ENCODE results near the gene ZSWIM4.
A peak's percentile ranks its signal among the peaks of the same experiment; 100 is the strongest.
"Not testable (repeated sequence)": the region's sequence is repeated elsewhere in the genome, so short reads cannot be mapped to it uniquely, and the experiment has no call there.

Gene ZSWIM4

GRCh38 chr19:13770013-13770635 is 25.1 kb upstream of the ZSWIM4 start:
- in situ Hi-C loops (cut with HindIII; ENCODE audit: low pct_ligation_motif_present, low sequenced_read_pairs) = no loop called here

GRCh38 chr19:13774217-13775191 is 20.7 kb upstream of the ZSWIM4 start, which contains the start of gene C19orf53:
Gene C19orf53 (plus strand): TSS chr19:13774456. CDS start chr19:13774478, 22 bp downstream.
- TF ChIP-seq, protein P1, sequence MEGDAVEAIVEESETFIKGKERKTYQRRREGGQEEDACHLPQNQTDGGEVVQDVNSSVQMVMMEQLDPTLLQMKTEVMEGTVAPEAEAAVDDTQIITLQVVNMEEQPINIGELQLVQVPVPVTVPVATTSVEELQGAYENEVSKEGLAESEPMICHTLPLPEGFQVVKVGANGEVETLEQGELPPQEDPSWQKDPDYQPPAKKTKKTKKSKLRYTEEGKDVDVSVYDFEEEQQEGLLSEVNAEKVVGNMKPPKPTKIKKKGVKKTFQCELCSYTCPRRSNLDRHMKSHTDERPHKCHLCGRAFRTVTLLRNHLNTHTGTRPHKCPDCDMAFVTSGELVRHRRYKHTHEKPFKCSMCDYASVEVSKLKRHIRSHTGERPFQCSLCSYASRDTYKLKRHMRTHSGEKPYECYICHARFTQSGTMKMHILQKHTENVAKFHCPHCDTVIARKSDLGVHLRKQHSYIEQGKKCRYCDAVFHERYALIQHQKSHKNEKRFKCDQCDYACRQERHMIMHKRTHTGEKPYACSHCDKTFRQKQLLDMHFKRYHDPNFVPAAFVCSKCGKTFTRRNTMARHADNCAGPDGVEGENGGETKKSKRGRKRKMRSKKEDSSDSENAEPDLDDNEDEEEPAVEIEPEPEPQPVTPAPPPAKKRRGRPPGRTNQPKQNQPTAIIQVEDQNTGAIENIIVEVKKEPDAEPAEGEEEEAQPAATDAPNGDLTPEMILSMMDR (IDR thresholded peaks at IDR 0.05; ENCODE audit: low read depth, low read length, missing control alignments) = no peak
- DNase-seq = peak; percentile 92
- H3K36me3 ChIP-seq (replicated peaks) = peaks cover 25% of the 10 kb centered on the region
- H3K27ac ChIP-seq = peak within 1 kb of the TSS; percentile 88
- in situ Hi-C loops (cut with HindIII; ENCODE audit: low pct_ligation_motif_present, low sequenced_read_pairs) = no loop called here
- H3K4me3 ChIP-seq (ENCODE audit: low read depth, low read length) = peak within 1 kb of the TSS; percentile 98
- H3K27me3 ChIP-seq (replicated peaks) = no peaks in the 10 kb centered on the region

More at GRCh38 chr19:13770013-13770635, 25.1 kb upstream of the ZSWIM4 start:
- TF ChIP-seq, protein P1 (IDR thresholded peaks at IDR 0.05; ENCODE audit: low read depth, low read length, missing control alignments) = no peak
- no peak overlapping the region for H3K4me3 ChIP-seq (ENCODE audit: low read depth, low read length)
- no peak overlapping the region for H3K27ac ChIP-seq
- peaks cover 14% of the 10 kb centered on the region for H3K36me3 ChIP-seq (replicated peaks)
- DNase-seq = no peak
- H3K27me3 ChIP-seq (replicated peaks) = no peaks in the 10 kb centered on the region

GRCh38 chr19:13778398-13778797 is 16.8 kb upstream of the ZSWIM4 start:
- no peak for DNase-seq
- peaks cover 23% of the 10 kb centered on the region for H3K36me3 ChIP-seq (replicated peaks)
- H3K27ac ChIP-seq = no peak overlapping the region
- no peaks in the 10 kb centered on the region for H3K27me3 ChIP-seq (replicated peaks)
- TF ChIP-seq, protein P1 (IDR thresholded peaks at IDR 0.05; ENCODE audit: low read depth, low read length, missing control alignments) = no peak
- no peak overlapping the region for H3K4me3 ChIP-seq (ENCODE audit: low read depth, low read length)
- in situ Hi-C loops (cut with HindIII; ENCODE audit: low pct_ligation_motif_present, low sequenced_read_pairs) = no loop called here

DNA sequence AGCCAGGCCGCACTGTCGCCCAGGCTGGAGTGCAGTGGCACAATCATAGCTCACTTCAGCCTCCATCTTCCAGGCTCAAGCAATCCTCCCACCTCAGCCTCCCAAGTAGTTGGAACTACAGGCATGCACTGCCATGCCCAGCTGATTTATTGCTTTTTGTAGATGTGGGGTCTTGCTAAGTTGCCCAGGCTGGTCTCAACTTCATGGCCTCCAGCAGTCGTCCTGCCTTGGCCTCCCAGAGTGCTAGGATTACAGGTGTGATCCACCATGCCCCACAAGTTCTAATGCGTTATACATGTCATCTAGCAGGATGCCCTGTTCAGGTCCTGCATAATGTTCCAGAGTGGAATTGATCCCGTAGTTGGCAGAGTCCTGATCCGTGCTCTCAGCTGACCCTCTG is 16.4 kb upstream of the ZSWIM4 start:
- peaks cover 23% of the 10 kb centered on the region for H3K36me3 ChIP-seq (replicated peaks)
- in situ Hi-C loops (cut with HindIII; ENCODE audit: low pct_ligation_motif_present, low sequenced_read_pairs) = no loop called here

DNA sequence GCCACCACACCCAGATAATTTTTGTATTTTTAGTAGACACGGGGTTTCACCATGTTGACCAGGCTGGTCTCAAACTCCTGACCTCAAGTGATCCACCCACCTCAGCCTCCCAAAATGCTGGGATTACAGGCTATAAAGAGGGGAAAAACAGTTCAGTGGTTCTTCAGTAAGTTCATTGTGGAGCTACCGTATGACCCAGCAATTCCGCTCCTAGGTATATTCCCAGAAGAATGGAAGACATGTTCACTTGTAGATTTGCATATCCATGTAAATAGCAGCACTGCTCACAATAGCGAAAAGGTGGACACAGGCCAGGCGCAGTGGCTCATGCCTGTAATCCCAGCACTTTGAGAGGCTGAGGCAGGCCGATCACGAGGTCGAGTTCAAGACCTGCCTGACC is 15.4 kb upstream of the ZSWIM4 start:
- H3K27ac ChIP-seq; in situ Hi-C loops (cut with HindIII; ENCODE audit: low pct_ligation_motif_present, low sequenced_read_pairs); DNase-seq; H3K4me3 ChIP-seq (ENCODE audit: low read depth, low read length); H3K27me3 ChIP-seq (replicated peaks): not testable (repeated sequence)
- peaks cover 23% of the 10 kb centered on the region for H3K36me3 ChIP-seq (replicated peaks)

More for the DNA sequence above, 16.4 kb upstream of the ZSWIM4 start:
- TF ChIP-seq, protein P1 (IDR thresholded peaks at IDR 0.05; ENCODE audit: low read depth, low read length, missing control alignments) = no peak
- Histone ChIP-seq H3K27me3 (replicated peaks) (no peaks in the 10 kb centered on the region), H3K4me3 (ENCODE audit: low read depth, low read length) (no peak overlapping the region), H3K27ac (no peak overlapping the region)
- no peak for DNase-seq

GRCh38 chr19:13781547-13781946 is 13.7 kb upstream of the ZSWIM4 start:
- peak; percentile 72 for DNase-seq
- Histone ChIP-seq H3K27me3 (replicated peaks) (no peaks in the 10 kb centered on the region), H3K4me3 (ENCODE audit: low read depth, low read length) (no peak overlapping the region), H3K36me3 (replicated peaks) (peaks cover 20% of the 10 kb centered on the region), H3K27ac (peak overlapping the region; percentile 36)
- TF ChIP-seq, protein P1 (IDR thresholded peaks at IDR 0.05; ENCODE audit: low read depth, low read length, missing control alignments) = no peak
- in situ Hi-C loops (cut with HindIII; ENCODE audit: low pct_ligation_motif_present, low sequenced_read_pairs) = no loop called here

Data from brain microvascular endothelial cell (primary cell).